ENCODE measurements around the gene KCNQ1. TPM values are rescaled to one million over a fixed set of nuclear protein-coding genes. Genes with fewer than 3 reads are reported as not detected.

KCNQ1 gene
- total RNA-seq, 1 experiment from 2014 or later, result 10.7 TPM

DNA sequence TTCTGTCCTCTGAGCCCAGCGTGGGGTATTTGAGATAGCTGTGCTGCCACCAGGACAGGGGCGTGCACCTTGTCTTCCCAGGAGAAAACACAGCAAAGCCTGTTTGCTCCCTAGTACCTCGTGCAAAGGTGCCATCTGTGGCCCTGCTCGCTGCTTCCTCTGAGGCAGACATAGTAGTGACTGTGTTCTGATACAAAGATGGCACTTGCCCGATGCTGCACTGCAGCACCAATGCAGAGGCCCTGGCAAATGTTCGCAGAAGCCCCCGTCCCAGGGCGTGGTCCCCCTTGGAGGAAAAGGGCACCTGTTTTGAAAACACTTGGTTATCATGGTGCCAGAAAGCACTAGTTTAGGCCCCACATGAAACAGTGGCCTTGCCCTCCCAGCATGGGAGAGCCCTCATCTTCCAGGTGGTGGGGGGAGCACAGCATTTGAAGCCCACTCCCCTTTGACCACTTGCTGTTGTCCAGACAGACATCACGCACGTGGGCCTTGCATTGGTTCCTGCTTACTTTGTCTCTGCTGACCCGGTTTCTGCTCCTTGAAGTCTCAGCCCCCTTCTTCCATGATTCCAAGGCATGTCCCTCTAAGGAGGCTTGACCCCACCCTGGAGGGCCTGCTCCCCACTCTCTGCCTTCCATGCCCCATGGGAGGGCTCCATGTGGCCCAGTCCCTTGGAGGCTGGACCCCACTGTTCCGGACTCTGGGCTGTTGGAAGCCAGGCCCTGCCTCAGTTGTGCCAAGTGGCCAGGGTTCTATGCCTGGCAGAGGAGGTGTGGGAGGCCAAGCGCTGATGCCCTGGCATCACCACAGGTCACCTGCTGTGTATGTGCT is 145.5 kb downstream of the KCNQ1 start:
- ChIA-PET RAD21 (ENCODE audit: low non-redundant PET in 1 of 2, low total read pairs in 2 of 2, uncharacterized antibody in 2 of 2, unreplicated experiment in 2 of 2) (no interaction called here), CTCF (no interaction called here), POLR2A (no interaction called here)
- Histone ChIP-seq H3K9me3 (ENCODE audit: control insufficient read depth in 1 of 2, insufficient read depth in 1 of 2, low read depth in 1 of 2, low read length in 2 of 2) (peaks cover 0 to 3% of the 10 kb centered on the region in 2 experiments; a peak in 1 of 4 replicates), H3K9ac (ENCODE audit: low read length) (no peak overlapping the region), H3K4me2 (ENCODE audit: low read length) (no peak overlapping the region), H3K79me2 (ENCODE audit: insufficient read depth, low read length) (no peaks in the 10 kb centered on the region), H3K4me3 (replicated peaks in 1 of 2; ENCODE audit: low read depth in 1 of 2, low read length in 2 of 2) (no peak overlapping the region), H3K36me3 (ENCODE audit: control insufficient read depth in 1 of 2, insufficient read depth in 2 of 2, low read length in 2 of 2) (no peaks in the 10 kb centered on the region), H2AFZ (ENCODE audit: low read depth, low read length, poor library complexity, severe bottlenecking) (no peak overlapping the region), H4K20me1 (ENCODE audit: insufficient read depth) (no peaks in the 10 kb centered on the region), H3K4me1 (ENCODE audit: control insufficient read depth in 1 of 2, insufficient read depth in 2 of 2, low read length in 2 of 2) (no peaks in the 10 kb centered on the region), H3K9me2 (ENCODE audit: insufficient read depth) (no peaks in the 10 kb centered on the region), H3K27me3 (ENCODE audit: insufficient read depth, low read length) (no peaks in the 10 kb centered on the region), H3K27ac (ENCODE audit: low read depth, low read length) (no peak overlapping the region)
- DNase-seq (ENCODE audit: low read depth, low spot score), result no peak
- TF ChIP-seq ZNF274 (IDR thresholded peaks at IDR 0.05; ENCODE audit: low read depth, low read length) (no peak), TCF7L2 (IDR thresholded peaks at IDR 0.05; ENCODE audit: borderline replicate concordance, extremely low read depth, insufficient read depth, insufficient read length) (no peak), SRF (IDR thresholded peaks at IDR 0.05; ENCODE audit: low read depth) (no peak), ELF1 (IDR thresholded peaks at IDR 0.05; ENCODE audit: borderline replicate concordance, low read depth) (no peak), EZH2phosphoT487 (IDR thresholded peaks at IDR 0.05; ENCODE audit: borderline replicate concordance) (no peak)
- TF ChIP-seq, protein P1, sequence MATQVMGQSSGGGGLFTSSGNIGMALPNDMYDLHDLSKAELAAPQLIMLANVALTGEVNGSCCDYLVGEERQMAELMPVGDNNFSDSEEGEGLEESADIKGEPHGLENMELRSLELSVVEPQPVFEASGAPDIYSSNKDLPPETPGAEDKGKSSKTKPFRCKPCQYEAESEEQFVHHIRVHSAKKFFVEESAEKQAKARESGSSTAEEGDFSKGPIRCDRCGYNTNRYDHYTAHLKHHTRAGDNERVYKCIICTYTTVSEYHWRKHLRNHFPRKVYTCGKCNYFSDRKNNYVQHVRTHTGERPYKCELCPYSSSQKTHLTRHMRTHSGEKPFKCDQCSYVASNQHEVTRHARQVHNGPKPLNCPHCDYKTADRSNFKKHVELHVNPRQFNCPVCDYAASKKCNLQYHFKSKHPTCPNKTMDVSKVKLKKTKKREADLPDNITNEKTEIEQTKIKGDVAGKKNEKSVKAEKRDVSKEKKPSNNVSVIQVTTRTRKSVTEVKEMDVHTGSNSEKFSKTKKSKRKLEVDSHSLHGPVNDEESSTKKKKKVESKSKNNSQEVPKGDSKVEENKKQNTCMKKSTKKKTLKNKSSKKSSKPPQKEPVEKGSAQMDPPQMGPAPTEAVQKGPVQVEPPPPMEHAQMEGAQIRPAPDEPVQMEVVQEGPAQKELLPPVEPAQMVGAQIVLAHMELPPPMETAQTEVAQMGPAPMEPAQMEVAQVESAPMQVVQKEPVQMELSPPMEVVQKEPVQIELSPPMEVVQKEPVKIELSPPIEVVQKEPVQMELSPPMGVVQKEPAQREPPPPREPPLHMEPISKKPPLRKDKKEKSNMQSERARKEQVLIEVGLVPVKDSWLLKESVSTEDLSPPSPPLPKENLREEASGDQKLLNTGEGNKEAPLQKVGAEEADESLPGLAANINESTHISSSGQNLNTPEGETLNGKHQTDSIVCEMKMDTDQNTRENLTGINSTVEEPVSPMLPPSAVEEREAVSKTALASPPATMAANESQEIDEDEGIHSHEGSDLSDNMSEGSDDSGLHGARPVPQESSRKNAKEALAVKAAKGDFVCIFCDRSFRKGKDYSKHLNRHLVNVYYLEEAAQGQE (IDR thresholded peaks at IDR 0.05; ENCODE audit: low read depth), result no peak
- intact Hi-C loops (cut with micrococcal nuclease), result loop anchor here (5.0 kb wide), 1 partner anchor 52 kb away; no protein-coding TSS in a partner anchor
- BruUV-seq (replicated peaks), result no TSS peak
- no peak for ATAC-seq
